ENCODE results near the gene HERPUD1.
"Not testable (repeated sequence)": the region's sequence is repeated elsewhere in the genome, so short reads cannot be mapped to it uniquely, and the experiment has no call there.

The HERPUD1 gene

DNA sequence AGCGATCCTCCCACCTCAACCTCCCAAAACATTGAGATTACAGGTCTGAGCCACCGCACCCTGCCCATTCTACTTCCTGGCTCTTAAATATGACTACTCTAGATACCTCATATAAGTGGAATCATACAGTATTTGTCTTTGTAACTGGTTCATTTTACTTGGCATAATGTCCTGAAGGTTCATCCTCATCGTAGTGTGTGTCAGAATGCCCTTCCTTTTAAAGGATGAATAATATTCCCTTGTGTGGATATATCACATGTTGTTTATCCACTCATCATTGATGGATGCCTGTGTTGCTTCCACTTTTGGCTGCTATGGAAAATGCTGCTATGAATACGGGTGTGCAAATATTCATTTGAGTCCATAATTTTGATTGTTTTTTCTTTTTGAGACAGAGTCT, 24.1 kb downstream of the HERPUD1 start:
- no peak for DNase-seq

GRCh38 chr16:56956756-56957155, 24.8 kb downstream of the HERPUD1 start:
- no peak for DNase-seq

- no peak for DNase-seq
Measured at GRCh38 chr16:56960681-56961281, 28.8 kb downstream of the HERPUD1 start.

- DNase-seq: no peak
Measured at GRCh38 chr16:56961386-56961785, 29.4 kb downstream of the HERPUD1 start.

GRCh38 chr16:56961851-56962281, 29.9 kb downstream of the HERPUD1 start, which contains the start of gene CETP:
Gene CETP, plus strand, starts transcription at chr16:56961950. Its CDS starts 30 bp downstream, at chr16:56961980.
- no peak for DNase-seq

DNA sequence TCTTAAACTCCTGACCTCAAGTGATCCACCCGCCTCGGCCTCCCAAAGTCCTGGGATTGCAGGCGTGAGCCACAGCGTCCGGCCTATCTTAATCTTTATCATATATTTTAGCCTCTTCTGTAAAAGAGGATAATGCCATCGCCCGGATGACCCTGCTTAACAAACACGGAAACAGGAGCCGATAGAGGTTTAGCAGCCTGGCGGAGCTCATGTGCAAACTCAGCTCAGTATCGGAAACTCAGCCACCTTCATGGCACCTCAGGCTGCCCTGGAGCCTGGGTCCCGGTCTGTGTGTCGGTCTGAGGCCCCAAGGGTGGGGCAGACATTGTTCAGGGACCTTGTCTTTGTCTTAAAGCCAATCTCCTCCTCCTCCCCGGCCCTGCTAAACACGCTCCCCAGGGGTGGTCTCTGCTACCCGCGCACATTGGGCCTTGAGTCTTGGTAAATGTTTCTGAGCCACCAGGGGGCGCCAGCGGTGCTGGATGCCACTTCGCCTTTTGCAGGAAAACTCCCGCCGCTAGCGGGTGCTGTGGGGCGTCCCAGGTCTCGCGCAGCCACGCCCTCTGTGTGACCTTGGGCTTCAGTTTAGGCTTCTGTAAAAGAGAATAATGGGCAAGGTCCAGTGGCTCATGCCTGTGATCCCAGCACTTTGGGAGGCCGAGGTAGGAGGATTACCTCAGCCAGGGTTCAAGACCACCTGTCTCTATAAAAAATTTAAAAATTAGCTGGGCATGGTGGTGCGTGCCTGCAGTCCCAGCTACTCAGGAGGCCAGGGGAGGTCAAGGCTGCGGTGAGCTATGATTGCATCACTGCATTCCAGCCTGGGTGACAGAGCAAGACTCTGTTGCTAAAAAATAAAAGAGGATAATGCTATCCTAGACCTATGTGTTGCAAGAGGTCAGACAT, 32.6 kb downstream of the HERPUD1 start:
- DNase-seq: peak; percentile 54

DNA sequence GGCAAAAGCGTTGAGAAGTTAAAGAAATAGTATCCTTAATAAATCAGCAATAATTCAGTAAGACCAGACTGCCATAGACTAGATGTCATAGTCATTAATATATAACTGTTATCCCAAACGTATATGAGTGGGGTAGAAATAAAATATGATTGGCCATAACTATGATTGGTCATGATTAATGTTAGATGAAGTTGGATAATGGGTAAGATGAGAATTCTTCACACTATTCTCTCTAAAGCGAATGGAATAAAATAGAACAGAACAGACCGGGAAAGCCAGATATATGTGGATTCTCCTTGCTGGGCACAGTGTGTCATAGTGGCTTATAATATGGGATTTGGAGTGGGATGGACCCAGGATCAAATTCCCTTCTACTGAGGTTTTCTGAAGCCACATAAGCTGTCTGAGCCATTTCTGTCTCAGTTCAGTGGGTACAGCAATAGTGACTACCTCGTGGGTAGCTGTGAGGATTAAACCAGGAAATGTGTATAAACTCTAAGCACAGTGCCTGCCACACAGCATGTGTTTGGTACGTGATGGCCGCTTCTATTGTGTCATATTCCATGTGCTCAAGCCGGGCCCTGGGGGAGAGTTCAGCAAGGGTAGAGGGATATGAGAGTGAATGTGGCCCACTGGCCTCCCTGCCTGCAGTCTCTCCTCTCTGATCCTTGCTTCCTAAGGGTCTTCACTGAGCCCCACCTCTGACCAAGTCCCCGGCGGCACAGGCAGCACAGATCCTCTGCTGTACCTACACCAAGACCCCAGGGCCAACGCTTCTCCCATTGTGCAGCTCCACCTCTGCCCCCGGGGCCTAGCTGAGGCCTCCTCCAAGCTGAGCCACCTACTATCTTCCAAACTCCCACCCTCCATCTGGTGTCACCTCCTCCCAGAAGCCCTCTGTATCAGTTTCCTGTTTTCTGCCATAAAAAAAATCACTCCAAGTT, 33.5 kb downstream of the HERPUD1 start:
- no peak for DNase-seq

- no peak for DNase-seq
Measured at GRCh38 chr16:56966093-56966475, 34.1 kb downstream of the HERPUD1 start.

DNA sequence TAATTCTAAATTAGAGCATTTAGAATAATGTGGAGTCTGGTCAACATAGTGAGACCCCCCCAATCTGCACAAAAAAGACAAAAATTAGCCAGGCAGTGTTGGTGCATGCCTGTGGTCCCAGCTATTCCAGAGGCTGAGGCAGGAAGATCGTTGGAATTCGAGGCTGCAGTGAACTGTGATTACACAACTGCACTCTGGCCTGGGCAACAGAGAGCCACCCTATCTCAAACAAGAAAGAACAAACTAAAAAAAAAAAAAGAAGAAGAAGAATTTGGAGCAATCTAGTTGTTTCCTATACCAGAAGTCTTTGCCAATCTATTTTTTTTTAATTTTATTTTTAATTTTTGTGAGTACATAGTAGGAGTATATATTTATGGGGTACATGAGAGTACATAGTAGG, 35.8 kb downstream of the HERPUD1 start:
- no peak for DNase-seq

- DNase-seq: no peak
Measured at GRCh38 chr16:56969769-56970168, 37.8 kb downstream of the HERPUD1 start.

- no peak for DNase-seq
Measured at GRCh38 chr16:56970934-56971767, 39.2 kb downstream of the HERPUD1 start.

DNA sequence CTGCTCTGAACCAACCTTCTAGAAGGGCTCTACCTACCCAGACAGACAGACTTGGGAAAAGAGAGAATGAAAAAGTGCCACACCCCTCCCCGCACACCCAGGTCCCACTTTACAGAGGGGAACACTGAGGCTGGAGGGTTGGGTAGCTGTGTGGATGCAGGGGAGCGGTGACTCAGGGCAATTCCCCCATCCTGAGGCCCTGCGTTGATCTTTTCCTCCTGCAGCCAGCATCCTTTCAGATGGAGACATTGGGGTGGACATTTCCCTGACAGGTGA, 39.8 kb downstream of the HERPUD1 start:
- DNase-seq: no peak

DNA sequence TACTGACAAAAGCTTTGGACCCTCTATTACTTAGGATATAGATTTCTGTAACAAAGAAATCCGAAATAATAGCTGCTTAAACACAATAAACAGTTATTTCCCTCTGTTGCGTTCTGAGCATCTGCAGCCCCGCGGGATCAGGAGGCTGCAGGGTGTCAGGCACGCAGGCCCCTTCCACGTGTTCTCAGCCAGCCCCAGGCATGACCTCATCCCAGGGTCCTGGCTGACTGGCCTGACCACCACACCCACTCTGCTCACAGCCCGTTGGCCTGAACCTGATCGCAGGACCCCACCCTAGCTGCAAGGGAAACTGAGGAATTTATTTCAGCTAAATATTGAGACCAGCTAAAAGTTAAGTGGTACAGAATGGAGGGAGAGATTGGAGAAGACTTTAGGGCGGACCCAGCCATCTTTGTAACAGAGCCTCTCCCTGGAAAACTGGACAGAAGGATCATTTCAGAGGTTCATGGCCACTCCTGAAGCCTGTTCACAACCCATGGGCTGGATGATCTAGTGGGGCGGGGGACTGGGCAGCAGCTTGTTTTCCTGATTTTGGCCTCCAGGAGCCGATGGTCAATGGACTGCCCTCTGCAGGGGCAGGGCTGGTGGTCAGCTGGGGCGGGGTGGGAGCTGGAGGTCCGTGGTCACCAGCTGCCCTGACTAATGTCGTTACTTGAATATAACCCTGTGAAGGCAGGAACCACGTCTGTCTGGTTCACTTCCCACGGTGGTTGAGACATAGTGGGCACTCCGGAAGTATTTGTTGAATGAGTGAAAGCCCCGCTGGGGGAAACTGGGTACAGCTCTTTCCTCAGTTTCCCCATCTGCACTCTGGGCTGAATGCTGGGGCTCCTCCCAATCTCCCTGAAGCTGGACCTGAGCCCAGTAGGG, 40.7 kb downstream of the HERPUD1 start:
- DNase-seq: no peak

DNA sequence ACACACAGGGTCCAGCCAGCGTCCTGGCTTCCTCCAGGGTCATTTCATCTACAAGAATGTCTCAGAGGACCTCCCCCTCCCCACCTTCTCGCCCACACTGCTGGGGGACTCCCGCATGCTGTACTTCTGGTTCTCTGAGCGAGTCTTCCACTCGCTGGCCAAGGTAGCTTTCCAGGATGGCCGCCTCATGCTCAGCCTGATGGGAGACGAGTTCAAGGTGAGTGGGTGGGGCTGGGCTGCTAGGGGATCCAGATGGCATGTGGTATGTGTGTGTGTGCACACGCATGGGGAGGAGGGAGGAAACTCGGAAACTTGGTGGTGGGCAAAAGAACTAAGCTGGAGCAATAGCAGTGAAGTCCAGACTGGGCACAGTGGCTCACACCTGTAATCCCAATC, 41.4 kb downstream of the HERPUD1 start:
- no peak for DNase-seq

GRCh38 chr16:56973899-56974298, 42.0 kb downstream of the HERPUD1 start:
- DNase-seq: not testable (repeated sequence)

DNA sequence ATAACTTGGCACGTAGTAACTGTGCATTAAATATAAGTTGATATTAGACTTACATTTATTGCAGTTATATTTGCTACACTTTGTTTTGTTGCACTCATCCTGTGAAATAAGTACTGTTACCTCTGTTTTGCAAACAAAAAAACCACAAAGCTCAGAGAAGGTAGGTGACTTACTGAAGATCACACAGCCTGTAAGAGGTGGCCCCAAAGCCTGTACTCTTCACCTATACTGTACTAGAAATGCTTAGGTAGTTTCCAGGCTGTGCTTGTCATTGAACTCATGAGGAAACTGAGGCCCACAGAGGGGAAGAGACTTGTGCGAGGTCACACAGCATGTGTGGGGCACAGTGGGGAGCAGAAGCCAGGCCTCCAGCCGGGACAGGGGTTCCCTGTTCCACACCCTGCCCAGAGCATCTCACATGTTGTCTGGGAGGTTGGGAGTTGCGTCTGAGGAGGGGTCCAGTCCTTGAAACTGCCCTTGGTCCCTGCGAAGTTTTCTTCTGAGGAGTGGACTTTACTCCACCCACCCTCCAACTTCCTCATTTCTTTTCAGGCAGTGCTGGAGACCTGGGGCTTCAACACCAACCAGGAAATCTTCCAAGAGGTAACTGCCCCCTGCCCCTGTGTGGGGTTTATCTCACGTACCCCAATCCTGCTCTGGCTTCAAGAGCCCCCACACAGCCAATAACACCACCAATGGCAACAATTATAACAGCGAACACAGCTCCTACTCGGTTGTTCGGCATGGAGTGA, 42.8 kb downstream of the HERPUD1 start:
- no peak for DNase-seq

- DNase-seq: no peak
Measured at GRCh38 chr16:56975714-56976113, 43.8 kb downstream of the HERPUD1 start.

DNA sequence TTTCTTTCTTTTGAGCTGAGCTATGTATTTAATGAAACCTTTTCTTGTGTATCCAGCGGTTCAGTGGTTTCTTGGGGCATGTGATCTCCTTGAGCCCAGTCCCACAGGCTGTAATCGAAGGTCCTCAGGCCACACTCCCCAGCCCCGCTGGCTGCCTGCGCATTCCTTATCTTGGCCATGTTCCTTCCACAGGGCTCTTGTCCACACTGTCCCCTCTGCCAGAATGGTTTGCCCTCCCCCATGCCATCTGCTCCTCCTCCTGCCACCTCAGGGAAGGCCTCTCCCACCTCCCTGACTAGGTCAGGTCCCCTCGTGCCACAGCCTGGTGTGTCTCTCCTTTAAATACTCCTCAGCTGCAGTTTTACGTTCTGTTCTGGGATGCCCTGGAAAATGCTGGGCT, 45.3 kb downstream of the HERPUD1 start:
- DNase-seq: no peak

- DNase-seq: no peak
Measured at GRCh38 chr16:56977823-56978430, 46.0 kb downstream of the HERPUD1 start.

- no peak for DNase-seq
Measured at GRCh38 chr16:56980201-56980535, 48.2 kb downstream of the HERPUD1 start.

Data from right kidney (tissue), 1 donor.